SU-DHL-6 (cell line): Measurements from ENCODE around the gene SNX3.

Experiments used
- H2AFZ ChIP-seq: fragments of 200-600 bp; sonication (generic); 2 replicates; pipeline ENCODE4 v1.6.1; 2014; ENCODE audit warnings: low read depth, mild to moderate bottlenecking, moderate library complexity, mixed read lengths, antibody characterized with exemption, low read length; ENCODE audit not compliant: severe bottlenecking
- H3F3A ChIP-seq: fragments of 200-600 bp; shearing (Covaris generic); 2 replicates; pipeline ENCODE4 v1.6.0; 2016; ENCODE audit warnings: antibody characterized with exemption, mild to moderate bottlenecking; ENCODE audit not compliant: insufficient read depth
- H3K27ac ChIP-seq: fragments of 200-600 bp; sonication (generic); 2 replicates; pipeline ENCODE4 v1.5.1; 2016; ENCODE audit warnings: low read depth, mild to moderate bottlenecking, low read length, moderate library complexity, mixed read lengths
- H3K27me3 ChIP-seq: fragments of 200-600 bp; sonication (generic), shearing (Covaris generic); 2 replicates; pipeline ENCODE4 v1.6.0; 2014; ENCODE audit warnings: mild to moderate bottlenecking, low read length
- H3K36me3 ChIP-seq: fragments of 200-600 bp; sonication (generic); 2 replicates; pipeline ENCODE4 v1.6.1; 2014; ENCODE audit warnings: mild to moderate bottlenecking, low read length, mixed read lengths
- H3K4me2 ChIP-seq: fragments of 300-600, 200-600 bp; shearing (Covaris generic), sonication (generic); 2 replicates; pipeline ENCODE4 v1.6.0; 2014; ENCODE audit warnings: low read length, low read depth, mild to moderate bottlenecking; ENCODE audit not compliant: poor library complexity, severe bottlenecking
- H3K4me3 ChIP-seq: fragments of 200-600 bp; sonication (generic); 2 replicates; pipeline ENCODE4 v1.5.1; 2014; ENCODE audit warnings: antibody characterized with exemption, low read length, mild to moderate bottlenecking, mixed read lengths; ENCODE audit not compliant: insufficient read depth, poor library complexity, severe bottlenecking
- H3K79me2 ChIP-seq: fragments of 200-600 bp; sonication (generic); 2 replicates; pipeline ENCODE4 v1.6.1; 2014; ENCODE audit warnings: mild to moderate bottlenecking, low read length, moderate library complexity; ENCODE audit not compliant: insufficient read depth
- H3K9ac ChIP-seq: fragments of 200-600 bp; sonication (generic); 2 replicates; pipeline ENCODE4 v1.7.0; 2014; ENCODE audit warnings: mild to moderate bottlenecking, low read length
- H3K9me2 ChIP-seq: fragments of 200-600 bp; sonication (generic); replicated peaks from 2 replicates; pipeline ENCODE4 v1.6.1; 2014; ENCODE audit warnings: low read length; ENCODE audit not compliant: insufficient read depth
- H3K9me3 ChIP-seq: fragments of 200-600 bp; sonication (generic); 2 replicates; pipeline ENCODE4 v1.6.1; 2014; ENCODE audit warnings: low read length, mixed read lengths; ENCODE audit not compliant: insufficient read depth
- H4K20me1 ChIP-seq: fragments of 200-600 bp; sonication (generic); 2 replicates; pipeline ENCODE4 v1.6.1; 2014; ENCODE audit warnings: low read depth, mild to moderate bottlenecking, antibody characterized with exemption, low read length, moderate library complexity, mixed read lengths
- CTCF ChIP-seq: fragments of 200-600 bp; sonication (generic); IDR thresholded peaks from one replicate; pipeline ENCODE4 v1.5.1; 2017; ENCODE audit warnings: antibody characterized with exemption, mild to moderate bottlenecking, low read length, moderate library complexity; ENCODE audit not compliant: insufficient read depth, poor library complexity, severe bottlenecking
- EZH2phosphoT487 ChIP-seq: fragments of 200-600 bp; sonication (generic), shearing (Covaris generic); conservative IDR thresholded peaks from 2 replicates; pipeline ENCODE4 v1.6.1; 2018; ENCODE audit warnings: mild to moderate bottlenecking, antibody characterized with exemption, low read length, moderate library complexity, mixed read lengths

Gene SNX3

GRCh38 chr6:108164543-108164814, 96.4 kb downstream of the SNX3 start:
- no peaks in the 10 kb centered on the region for H3K79me2 ChIP-seq
- no peak overlapping the region for H3K27ac ChIP-seq
- H2AFZ ChIP-seq, result no peak overlapping the region
- no peak overlapping the region for H3K9ac ChIP-seq
- H4K20me1 ChIP-seq, result no peaks in the 10 kb centered on the region
- TF ChIP-seq EZH2phosphoT487 (no peak), CTCF (no peak)
- no peak overlapping the region for H3K4me2 ChIP-seq
- no peaks in the 10 kb centered on the region for H3K27me3 ChIP-seq
- no peaks in the 10 kb centered on the region for H3K9me2 ChIP-seq
- H3K4me3 ChIP-seq, result no peak overlapping the region
- H3F3A ChIP-seq, result no peaks in the 10 kb centered on the region
- no peaks in the 10 kb centered on the region for H3K9me3 ChIP-seq
- H3K36me3 ChIP-seq, result no peaks in the 10 kb centered on the region

DNA sequence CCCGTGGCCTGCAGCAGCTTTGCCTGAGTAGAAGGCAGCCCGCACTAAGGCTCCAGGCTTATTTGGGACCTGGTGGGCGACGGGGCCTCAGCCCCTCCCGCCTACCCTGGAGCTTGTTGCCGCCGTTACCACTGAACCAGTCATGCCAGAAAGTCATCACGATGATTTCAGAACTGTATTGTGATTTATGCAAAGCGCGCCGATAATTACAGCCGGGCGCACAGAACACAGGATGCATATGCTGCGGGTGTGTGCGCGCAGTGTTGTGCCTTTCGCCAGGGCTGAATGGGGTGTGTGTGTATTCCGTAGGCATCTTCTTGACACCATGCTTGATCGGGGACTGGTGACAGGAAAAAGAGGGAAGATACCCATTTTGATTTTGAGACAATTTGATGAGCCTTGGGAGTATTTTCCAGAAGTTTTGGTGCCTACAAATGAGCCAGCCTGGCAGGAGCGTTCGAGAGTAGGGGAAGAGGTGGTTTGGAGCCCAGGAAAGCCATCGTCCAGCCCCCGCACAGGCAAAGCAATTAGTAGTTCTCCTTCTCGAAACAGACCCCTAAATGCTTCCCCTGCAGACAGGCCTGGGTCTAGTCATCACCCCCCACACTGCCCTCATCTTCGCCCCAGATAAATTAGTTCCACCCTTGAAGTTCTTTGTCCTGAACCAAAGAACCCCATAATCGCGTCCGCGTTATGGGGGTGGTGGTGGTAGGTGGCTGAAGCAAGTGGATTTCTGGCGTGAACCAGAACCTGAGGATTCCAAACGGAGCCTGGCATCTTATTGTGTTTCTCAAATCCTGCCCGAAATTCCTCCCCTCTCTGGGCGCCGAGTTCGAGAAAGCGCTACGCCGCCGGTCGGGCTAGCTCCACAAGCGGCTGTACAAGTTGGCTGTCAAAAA, 96.9 kb downstream of the SNX3 start:
- Histone ChIP-seq H2AFZ (no peak overlapping the region), H3K36me3 (no peaks in the 10 kb centered on the region), H3K4me2 (no peak overlapping the region), H3K9me2 (no peaks in the 10 kb centered on the region), H3K27ac (no peak overlapping the region), H3K79me2 (no peaks in the 10 kb centered on the region), H4K20me1 (no peaks in the 10 kb centered on the region), H3K27me3 (no peaks in the 10 kb centered on the region), H3K4me3 (no peak overlapping the region), H3K9me3 (no peaks in the 10 kb centered on the region), H3K9ac (no peak overlapping the region), H3F3A (no peaks in the 10 kb centered on the region)
- TF ChIP-seq CTCF (no peak), EZH2phosphoT487 (no peak)

- H3K9me3 ChIP-seq, result no peaks in the 10 kb centered on the region
- no peak overlapping the region for H3K9ac ChIP-seq
- no peaks in the 10 kb centered on the region for H4K20me1 ChIP-seq
- no peaks in the 10 kb centered on the region for H3K9me2 ChIP-seq
- no peak overlapping the region for H3K4me2 ChIP-seq
- H3K27me3 ChIP-seq, result no peaks in the 10 kb centered on the region
- no peak overlapping the region for H2AFZ ChIP-seq
- no peaks in the 10 kb centered on the region for H3K36me3 ChIP-seq
- H3K27ac ChIP-seq, result no peak overlapping the region
- no peaks in the 10 kb centered on the region for H3F3A ChIP-seq
- H3K4me3 ChIP-seq, result no peak overlapping the region
- no peak for TF ChIP-seq CTCF
- TF ChIP-seq EZH2phosphoT487, result no peak
- H3K79me2 ChIP-seq, result no peaks in the 10 kb centered on the region
Observed at GRCh38 chr6:108163267-108163643, 97.6 kb downstream of the SNX3 start.
